ENCODE measurements around the gene SCEL.

Gene SCEL

DNA sequence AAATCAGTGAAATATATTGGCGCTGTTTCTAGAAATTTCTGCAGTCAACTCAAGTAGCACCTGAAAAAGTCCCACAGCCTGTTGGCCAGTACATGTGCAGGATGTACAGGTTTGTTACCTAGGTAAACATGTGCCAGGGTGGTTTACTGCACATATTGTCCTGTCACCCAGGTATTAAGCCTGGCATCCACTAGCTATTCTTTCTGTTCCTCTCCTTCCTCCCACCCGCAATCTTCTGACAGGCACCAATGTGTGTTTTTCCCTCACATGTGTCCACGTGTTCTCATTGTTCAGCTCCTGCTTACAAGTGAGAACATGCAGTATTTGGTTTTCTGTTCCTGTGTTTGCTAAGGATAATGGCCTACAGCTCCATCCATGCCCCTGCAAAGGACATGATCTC, 13.1 kb upstream of the SCEL start:
- DNase-seq, result no peak

DNA sequence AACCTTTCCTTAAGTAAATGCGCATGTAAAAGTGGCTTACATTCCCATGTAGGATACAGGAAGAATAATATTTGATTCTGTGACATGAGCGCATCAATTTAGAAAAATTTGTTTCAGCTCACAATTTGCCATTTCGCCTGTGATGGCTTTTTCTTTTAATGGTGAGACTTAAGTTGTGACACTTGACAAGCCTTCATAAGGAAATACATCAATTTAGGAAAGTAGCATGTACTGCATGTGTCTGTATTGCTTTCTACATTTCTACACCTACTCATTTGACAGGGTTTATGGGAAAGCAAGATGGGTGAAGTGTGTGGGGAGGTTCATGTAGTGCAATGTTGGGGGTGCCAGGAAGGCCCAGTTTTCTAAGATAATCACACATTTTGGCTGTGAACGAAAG, 12.1 kb upstream of the SCEL start:
- no peak for DNase-seq

DNA sequence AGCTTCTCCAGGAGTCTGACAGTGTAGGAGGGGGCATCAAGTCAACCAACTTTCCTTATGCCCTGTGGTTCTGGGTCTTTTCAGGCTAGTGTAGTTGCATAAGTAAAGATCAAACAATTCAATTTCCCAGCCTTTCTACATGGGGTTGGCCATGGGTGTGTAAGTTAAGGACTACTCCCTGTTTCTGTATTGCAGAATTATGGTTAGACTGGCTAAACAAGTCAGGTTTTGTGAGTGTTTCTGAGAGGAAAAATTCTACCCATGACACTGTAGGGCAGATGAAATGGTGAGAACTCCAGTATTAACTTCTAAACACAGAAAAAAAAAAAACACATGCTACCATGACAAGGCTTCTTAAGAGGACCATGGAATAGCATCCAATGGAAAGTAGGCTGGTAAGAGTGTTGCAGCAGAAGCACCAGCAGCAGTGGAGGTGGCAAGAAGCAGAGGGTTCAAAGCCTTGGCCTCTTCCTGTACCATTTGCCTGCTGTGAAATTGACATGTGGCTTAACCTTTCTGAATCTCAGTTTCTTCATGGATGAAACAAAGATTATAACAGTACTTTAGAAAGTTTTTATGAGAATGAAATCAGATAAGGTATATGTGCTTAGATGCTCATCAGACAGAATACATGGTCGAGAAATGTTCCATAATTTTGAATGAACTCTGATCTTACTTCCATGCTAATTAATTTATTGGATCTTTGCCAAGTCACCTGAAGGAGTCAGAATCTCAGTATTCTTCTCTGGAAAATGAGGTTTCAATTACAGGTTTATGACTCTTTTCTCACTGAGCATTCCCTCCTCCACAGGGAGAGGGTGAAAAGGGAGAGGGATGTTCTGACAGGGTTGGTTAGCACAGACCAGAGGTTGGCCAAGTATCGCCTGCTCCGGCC, 11.4 kb upstream of the SCEL start:
- DNase-seq, result no peak

DNA sequence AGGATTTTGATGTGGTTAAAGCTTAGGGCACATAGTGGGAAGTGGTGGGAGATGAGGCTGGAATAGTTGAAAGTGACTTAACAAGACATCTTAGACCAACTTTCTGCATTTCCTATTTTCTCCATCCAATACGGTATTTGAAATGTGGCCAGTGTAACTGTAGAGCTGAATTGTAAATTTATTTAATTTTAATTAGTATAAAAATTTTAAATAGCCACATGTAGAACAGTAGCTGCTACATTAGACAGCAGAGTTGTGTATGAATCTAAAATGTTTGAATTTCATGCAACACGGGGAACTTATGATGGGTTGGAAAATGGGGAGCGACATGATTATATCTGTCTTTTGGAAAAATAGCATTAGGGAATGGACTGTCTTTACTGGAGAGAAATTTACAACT, 7.1 kb upstream of the SCEL start:
- no peak for DNase-seq

DNA sequence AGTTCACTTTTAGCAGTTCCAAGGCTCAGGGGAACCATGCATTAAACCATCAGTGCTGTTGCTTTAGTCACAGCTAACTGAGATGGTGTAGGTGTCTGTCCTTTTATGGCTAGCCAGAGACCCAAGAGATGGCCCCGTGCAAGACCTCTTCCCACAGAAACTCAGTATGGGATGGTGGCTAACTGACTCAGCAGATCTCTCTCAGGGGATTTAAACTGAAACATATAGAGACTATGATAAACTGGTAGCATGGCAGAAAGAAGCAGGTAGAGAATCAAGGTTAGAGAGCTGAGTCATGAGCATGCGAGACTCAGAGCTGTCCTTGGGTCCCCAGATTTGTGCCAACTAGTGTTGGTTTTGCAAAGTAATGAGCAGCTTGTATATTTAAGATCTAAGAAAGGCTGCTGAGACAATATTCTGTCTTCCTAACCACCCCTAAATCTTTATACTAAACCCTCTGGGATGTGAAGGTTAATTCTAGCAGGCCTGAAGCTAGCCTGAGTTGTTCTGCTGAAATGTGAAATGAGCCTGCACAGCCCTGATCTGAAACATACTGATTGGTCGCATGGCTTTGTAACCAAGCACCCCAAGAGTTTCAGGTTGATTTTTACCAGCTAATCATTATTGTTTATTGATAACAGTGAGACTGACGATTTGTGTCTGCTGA, 6.5 kb upstream of the SCEL start:
- no peak for DNase-seq

DNA sequence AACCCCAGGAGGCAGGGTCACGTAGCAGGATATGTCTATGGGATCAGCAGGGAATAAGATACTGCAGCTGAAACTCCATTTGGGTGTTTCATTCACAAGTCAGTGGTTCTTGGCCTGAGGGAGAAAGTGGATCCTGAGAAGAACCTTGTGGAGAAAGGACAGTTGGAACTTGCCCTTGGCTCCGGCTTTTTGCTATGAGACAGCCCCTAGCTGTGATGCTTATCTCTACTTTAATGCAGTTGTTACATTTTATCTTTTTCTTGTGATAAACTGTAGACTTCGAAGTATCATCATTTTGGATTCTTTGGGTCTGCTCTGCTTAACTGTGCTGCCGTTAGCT, 6.0 kb upstream of the SCEL start:
- no peak for DNase-seq

DNA sequence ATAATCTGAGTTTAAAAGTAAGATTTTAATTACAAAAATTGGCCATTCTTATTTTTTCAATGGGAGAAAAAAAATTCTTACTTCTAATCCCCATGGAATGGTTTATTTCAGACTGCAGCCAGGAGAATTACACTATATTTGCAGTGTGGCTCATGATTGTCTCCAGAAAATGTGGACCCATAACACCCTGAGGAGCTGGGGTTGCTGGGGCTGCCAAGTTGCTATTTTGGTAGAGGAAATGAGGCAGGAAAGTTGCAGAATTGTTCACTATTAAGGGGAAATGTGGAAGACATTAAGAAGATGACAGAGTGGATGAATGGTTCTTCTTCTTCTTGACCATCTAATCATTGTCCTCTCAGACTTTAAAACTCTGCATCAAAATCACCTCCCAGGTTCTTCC, 4.6 kb upstream of the SCEL start:
- DNase-seq, result no peak

DNA sequence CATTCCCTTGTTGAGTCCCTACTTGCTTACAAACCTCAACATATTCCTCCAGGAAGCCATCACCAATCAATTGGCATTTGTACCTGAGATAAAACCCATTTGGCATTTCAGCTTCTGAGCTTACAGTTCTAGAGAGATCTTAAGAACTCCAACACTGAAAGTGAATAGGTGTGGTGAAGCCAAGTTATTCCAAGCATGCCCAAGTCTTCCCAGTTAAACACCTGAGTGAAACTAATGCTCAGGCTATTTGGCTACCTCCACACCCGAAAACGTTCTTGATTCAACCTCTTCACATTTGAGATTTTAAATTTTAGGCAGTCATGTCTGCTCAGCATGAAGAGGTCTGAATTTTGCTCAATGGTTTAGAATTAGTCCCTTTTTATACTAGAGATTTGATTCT, 2.5 kb upstream of the SCEL start:
- no peak for DNase-seq

DNA sequence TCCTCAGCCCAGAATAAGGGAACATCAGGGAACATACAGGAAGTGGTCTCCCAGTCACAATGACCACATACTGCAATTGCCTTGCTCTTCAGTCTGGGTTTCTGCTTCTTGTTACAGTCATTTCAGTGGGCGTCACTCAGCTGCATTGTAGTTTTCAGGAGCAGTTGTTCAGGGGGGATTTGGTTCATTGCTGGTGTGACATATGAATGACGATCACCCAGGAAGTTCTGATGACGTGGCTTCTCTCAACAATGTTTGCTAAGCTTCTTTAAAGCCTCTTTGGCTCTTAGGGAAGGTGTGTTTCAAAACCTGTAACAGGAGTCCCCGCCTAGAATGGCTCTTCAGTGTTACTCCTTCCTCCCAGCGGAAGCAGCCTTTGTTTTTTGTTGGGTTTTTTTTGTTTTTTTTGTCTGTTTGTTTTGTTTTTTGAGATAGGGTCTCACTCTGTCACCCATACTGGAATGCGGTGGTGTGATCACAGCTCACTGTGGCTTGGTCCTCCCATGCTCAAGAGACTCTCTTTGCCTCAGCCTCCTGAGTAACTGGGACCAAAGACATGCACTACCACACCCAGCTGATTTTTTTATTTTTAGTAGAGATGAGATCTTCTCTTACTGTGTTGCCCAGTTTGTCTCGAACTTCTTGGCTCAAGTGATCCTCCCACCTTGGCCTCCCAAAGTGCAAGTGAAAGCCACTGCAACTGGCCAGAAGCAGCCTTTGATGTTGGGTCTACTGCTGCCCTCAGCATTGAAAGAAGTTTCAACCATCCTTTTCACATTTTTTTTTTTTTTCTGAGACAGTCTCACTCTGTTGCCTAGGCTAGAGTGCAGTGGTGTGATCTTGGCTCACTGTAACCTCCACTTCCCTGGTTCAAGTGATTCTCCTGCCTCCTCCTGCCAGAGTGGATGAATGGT, 1.4 kb upstream of the SCEL start:
- no peak for DNase-seq

DNA sequence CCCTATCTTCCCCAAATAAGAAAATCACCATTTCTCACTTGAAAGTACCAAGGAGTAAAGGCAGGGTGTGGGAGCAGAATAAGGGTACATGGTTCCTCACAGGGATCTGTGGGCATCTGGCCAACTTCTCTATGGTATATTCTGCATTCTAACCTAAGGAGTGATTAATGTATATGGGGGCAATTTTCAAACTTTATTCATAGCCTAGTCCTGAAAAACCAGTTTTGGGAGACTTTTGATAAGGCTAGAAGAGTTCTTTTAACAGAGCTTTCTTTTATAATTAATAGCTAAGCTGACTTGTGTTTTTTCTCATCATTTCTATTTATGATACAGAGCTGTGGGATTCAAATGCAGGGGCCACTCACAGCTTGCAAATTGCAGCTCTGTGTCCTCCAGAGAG, 852 bp downstream of the SCEL start:
- DNase-seq, result no peak

DNA sequence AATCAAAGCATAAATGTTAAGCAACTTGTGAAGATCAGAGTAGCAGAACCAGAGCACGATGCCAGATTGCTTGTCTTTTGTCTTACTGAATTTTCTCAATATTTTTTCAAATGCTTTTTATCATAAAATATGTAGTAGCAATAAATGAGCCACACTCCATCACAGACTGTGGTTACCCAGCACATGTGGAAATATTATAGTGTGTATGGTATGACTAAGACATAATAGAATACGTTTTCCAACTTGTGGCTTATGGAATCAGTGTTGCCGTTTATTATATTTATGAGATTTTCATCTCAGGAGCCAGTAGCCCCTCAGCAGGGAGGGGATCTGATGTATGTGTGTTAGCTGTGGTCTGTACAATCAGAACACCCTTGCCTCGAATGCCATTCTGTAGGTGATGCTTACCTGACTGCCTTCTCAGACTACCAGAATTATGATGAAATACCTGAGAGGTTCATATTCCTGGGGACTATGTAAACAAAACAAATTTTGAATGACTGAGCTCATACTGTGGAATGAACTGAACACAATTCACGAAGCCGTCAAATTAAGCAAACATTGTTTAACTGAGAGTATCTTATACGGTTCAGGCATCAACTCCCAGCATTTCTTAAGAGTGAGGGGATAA, 1.9 kb downstream of the SCEL start:
- DNase-seq, result no peak

DNA sequence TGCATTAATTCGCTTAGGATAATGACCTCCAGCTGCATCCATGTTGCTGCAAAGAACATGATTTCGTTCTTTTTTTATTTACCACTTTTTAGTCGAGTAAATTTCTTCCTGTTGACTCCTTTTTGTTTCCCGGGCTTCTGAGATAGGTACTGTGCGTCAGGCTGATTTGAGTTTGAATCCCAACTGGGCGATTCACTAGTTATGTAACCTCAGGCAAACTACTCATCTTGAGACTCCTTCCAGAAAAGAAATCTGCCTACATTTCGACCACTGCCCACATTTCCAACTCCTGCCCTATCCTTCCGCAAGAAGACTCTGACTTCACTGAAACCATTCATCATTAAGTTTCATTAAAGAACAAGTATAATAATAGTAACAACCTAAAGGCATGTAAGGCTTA, 8.2 kb downstream of the SCEL start:
- peak; percentile 62 for DNase-seq

DNA sequence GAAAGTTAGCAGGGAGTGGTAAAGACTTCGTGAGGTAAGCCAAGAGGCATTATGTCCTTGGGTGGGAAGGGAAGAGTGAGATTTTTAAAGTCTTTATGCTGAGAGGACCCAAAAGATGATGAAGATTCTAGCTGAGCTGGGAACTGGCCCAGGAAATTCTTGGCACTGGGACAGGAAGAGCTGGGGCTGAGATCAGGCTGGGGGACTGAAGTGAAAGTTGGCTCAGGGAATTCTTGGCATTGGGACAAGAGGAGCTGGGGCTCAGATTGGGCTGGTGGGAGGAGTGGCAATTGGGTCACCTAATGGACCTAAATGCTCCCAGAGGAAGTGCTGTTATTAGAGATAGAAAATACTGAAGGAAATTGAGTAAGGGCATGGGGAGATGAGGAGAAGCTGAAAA, 8.8 kb downstream of the SCEL start:
- DNase-seq, result peak; percentile 69

DNA sequence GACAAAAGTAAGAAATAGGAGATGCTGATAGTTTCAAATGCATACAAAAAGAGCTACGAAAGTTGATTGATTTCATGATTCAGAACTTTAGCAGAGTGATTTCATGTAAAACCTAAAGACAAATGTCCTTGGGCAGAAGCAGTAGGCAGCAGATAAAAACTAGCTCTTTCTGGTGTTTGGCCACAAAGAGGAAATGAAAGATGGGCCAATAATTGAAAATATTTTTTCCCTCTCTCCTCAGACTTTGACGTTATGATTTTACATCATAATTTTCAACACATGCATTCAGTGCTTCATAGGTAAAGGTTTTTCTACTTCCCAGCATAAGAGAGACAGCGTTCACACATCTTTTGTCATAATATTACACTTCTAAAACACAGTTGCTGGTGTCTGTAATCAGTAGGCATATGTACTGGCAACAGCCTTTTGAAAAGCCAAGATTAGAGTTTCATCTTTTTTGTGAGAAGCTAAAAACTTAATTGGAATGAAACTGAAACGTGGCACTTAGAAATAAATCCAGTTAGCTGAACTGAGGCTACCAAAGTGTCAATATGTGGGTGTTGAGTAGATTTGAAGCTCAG, 9.3 kb downstream of the SCEL start:
- no peak for DNase-seq

DNA sequence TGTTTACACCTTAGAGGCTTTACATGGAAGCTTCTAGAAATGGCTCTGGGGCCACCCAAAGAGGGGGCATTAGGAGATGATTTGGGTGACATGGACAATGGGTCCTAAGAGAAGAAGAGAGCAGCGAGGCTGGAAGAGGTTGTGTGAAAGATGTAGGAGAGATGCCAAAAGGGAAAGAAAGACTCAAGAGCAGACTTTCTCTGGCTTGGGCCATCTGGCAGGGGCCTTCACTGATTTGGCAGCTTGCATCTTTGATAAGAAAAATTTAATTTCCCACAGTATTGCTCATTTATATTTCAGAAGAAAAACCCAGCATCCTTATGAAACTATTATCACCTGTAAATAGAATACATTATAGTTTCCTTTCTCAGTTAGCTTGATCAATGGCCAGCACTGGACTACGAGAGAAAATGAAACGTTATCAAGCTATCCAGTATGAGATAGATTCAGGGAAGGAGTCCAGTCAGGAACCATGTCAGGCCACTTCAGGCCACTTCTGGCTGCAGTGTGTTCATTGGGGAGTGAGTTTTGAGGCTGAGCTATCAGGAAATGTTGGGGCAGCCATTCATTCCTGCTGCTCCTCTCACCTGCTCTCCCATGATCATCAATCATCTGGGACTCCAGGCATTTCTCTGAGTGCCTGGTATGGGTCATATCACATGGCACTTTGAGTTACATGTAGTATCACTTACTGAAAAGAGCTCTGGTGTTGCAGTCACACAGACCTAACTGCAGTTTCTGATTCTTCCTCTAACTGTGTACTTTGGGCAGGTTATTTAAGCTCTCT, 10.3 kb downstream of the SCEL start:
- DNase-seq, result no peak

DNA sequence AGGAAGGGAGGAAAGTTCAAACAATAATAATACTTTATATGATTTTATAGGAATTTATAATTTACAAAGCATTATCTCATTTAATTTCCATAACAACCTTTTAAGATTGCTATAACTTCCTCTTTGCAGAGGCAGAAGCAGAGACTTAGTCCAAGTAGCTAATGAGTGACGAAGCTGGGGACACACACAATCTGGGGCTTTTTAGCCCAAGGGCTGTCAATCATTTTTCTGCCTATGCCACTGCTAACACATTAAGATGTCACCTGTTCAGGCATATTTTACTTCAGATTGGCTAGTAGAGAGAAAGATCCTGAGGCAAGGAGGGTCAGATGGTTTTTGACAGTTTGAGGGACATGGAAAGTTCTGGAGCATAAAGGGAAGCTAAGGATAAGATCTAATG, 12.6 kb downstream of the SCEL start:
- DNase-seq, result no peak

DNA sequence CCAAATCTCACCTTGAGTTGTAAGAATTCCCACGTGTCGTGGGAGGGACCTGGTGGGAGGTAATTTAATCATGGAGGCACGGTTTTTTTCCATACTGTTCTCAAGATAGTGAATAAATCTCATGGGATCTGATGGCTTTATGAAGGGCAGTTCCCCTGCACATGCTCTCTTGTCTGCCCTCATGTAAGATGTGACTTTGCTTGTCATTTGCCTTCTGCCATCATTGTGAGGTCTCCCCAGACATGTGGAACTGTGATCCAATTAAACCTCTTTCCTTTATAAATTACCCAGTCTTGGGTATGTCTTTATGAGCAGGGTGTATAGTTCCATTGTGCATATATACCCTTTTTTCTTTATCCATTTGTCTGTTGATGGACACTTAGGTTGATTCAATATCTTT, 13.1 kb downstream of the SCEL start:
- DNase-seq, result no peak

DNA sequence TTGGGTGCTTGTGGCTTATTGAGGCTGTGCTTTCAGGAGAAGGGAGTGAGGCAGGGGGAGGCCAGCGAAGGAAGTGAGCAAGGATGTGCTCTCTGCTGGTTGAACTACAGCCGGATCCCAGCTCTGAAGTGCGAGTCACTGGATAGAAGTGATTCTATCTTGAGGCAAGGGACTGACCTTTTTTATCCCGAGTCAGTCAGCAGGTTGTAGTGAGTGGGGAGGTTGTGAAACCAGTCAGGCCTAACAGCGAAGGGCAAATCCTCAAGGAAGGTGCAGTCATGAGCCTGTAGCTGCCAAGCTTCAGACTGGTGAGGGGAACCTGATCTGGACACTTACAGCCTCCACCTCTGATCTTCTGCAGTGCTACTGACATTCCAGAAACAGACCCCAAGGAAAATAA, 18.6 kb downstream of the SCEL start:
- no peak for DNase-seq

DNA sequence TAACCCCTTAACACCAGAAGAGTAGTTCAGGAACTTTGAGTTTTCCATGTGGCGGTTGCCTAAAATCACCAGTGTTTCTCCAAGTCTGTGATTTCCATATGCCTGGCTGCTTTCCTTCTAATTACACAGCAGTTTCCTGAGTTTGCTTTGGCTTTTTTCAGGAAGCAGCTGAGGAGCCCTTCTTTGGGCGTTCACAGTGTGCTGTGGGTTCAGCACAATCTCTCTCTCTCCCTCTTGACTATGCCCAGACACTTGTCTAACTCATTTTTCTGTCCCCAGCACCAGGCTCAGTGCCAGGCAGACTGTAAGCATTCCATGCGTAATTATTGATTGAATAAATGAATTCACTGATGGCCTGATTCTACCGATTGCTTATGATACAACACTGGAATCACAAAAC, 19.7 kb downstream of the SCEL start:
- no peak for DNase-seq

DNA sequence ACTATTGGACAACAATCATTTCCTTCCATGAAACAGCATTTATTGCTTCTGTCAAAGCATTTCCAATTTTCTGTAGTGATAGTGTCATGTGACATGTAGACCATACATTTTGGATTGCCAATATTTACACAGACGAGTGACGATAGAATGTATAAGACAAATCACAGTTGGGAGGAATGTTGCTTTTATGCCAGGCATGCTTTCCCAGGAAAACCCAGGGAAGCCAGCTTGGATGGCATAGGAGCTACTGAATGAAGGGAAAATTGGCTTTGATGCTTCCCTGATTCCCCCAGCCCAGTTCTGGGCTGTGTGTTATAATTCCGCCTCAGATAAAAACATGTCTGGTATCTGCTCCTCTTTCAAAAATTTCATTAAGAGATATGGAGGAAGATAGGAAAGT, 22.5 kb downstream of the SCEL start:
- no peak for DNase-seq

DNA sequence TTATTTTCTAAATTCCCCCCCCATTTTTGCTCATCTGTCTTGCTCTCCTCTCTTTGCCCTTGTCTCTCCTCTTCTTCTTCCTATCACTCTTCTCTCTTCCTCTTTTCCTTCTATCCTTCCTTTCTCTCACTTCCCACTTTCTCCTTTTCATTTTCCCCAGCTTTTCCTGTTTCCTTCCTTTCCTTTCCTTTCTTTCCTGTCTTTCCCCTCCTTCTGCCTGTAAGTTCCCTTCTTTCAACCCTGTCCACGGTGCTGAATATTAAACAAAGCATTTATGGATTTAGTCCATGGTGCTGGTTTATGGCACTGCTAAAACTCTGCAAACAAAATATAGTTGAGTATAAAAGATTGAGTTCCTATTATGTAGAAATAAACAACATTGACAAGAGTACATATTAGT, 27.6 kb downstream of the SCEL start:
- no peak for DNase-seq

DNA sequence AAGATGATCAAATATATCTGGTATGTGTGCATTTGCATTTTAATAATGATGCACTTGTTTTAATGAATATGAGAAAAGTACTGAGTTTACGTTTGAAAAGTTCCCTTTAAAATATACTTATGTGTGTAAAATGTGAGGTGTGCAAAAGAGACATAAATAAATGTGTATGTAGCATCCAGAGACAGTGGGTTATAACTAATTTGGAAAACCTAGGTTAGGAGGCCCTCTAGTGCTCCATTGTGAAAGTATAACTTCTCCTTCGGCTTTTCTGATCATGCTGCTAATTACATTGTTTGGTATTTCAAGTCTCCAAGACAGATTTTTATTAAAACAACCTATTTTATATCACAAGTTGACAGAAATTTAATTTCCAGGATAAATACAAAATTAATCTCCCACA, 30.1 kb downstream of the SCEL start:
- no peak for DNase-seq

Measured in NCI-H226 (cell line).